Measurements from ENCODE around the gene C2orf72.

- TF ChIP-seq CTCF (IDR thresholded peaks at IDR 0.05) = no peak
- TF ChIP-seq POLR2A (IDR thresholded peaks at IDR 0.05) = no peak
These were observed 47.2 kb downstream of the C2orf72 start for GRCh38 chr2:231084565-231084964.
